GM19455 (cell line): Measurements from ENCODE around the gene PRMT1.

Experiments used
- ATAC-seq: cut with Tn5 transposase; IDR thresholded peaks from one replicate; pipeline ENCODE4 v1.9.1; 2021; ENCODE audit not compliant: unreplicated experiment

The PRMT1 gene

GRCh38 chr19:49687566-49688316 is 10.7 kb downstream of the PRMT1 start:
- ATAC-seq, result no peak

- no peak for ATAC-seq
Observed at GRCh38 chr19:49688531-49689132, 11.6 kb downstream of the PRMT1 start.

- ATAC-seq, result no peak
Observed at GRCh38 chr19:49689133-49690078, 12.3 kb downstream of the PRMT1 start, which contains the start of gene ADM5. Gene ADM5 (plus strand): TSS chr19:49689594. CDS start chr19:49689838, 244 bp downstream.

- ATAC-seq, result no peak
Observed at GRCh38 chr19:49690079-49690655, 13.1 kb downstream of the PRMT1 start.

GRCh38 chr19:49690656-49691242 is 13.7 kb downstream of the PRMT1 start, which contains the start of gene CPT1C:
Gene CPT1C (plus strand): TSS chr19:49691116. CDS start chr19:49692253, 1,137 bp downstream.
- no peak for ATAC-seq

- no peak for ATAC-seq
Observed at GRCh38 chr19:49691243-49692146, 14.4 kb downstream of the PRMT1 start.

GRCh38 chr19:49692147-49692506 is 15.1 kb downstream of the PRMT1 start:
- no peak for ATAC-seq

GRCh38 chr19:49696115-49696514 is 19.0 kb downstream of the PRMT1 start:
- ATAC-seq, result no peak

- no peak for ATAC-seq
Observed at GRCh38 chr19:49696865-49697264, 19.8 kb downstream of the PRMT1 start.

GRCh38 chr19:49699364-49699763 is 22.3 kb downstream of the PRMT1 start:
- no peak for ATAC-seq

- no peak for ATAC-seq
Observed at GRCh38 chr19:49700563-49700962, 23.5 kb downstream of the PRMT1 start.

- ATAC-seq, result no peak
Observed at GRCh38 chr19:49701271-49701786, 24.3 kb downstream of the PRMT1 start.

GRCh38 chr19:49704888-49705642 is 28.0 kb downstream of the PRMT1 start:
- no peak for ATAC-seq

GRCh38 chr19:49705919-49706318 is 28.8 kb downstream of the PRMT1 start:
- no peak for ATAC-seq

GRCh38 chr19:49710372-49710951 is 33.4 kb downstream of the PRMT1 start:
- ATAC-seq, result no peak

GRCh38 chr19:49712397-49712859 is 35.4 kb downstream of the PRMT1 start:
- ATAC-seq, result no peak

- ATAC-seq, result no peak
Observed at GRCh38 chr19:49713236-49713845, 36.3 kb downstream of the PRMT1 start.

- no peak for ATAC-seq
Observed at GRCh38 chr19:49716154-49716553, 39.1 kb downstream of the PRMT1 start.
